Endothelial cell of umbilical vein (primary cell): Measurements from ENCODE around the gene NPFFR1. TPM values are rescaled to one million over a fixed set of nuclear protein-coding genes. Genes with fewer than 3 reads are reported as not detected.

Experiments used
- BruUV-seq: library from RNA; stranded (reverse); fragments of 400-500 nt; replicated peaks from 2 replicates; lab custom pipeline; 2021; lab: Mats Ljungman, UMichigan
- CTCF ChIA-PET: fragments of 300-600, 350-600 bp; sonication (Branson Sonifier 250); formaldehyde crosslinking; loops from one replicate; lab custom pipeline; 2021; ENCODE audit warnings: antibody characterized with exemption, inconsistent platforms; lab: Charles Lee
- POLR2A ChIA-PET: fragments of 300-600, 350-600 bp; sonication (Branson Sonifier 250); formaldehyde crosslinking; loops from one replicate; lab custom pipeline; 2021; ENCODE audit warnings: antibody characterized with exemption, inconsistent platforms; lab: Charles Lee
- DNase-seq: peaks from one replicate; pipeline ENCODE4 v3.0.0-alpha.2; 2011; ENCODE audit warnings: low read depth, low spot score
- FAIRE-seq: peaks from 2 replicates; lab custom pipeline; 2011; peaks lifted over from hg19 to GRCh38; lab: Jason Lieb, UNC
- H2AFZ ChIP-seq: 2 replicates; pipeline ENCODE4 v1.6.0; 2012; ENCODE audit warnings: low read depth, low read length, control low read depth, inconsistent platforms
- H3K27ac ChIP-seq: 2 replicates; pipeline ENCODE4 v1.5.1; 2011; ENCODE audit warnings: low read depth, mild to moderate bottlenecking, control low read depth, low read length, moderate library complexity; ENCODE audit not compliant: insufficient read depth
- H3K27me3 ChIP-seq, 2 experiments: 2 replicates each; pipeline versions ENCODE4 v1.6.0 to v1.6.1; 2011; ENCODE audit warnings: low read length in 2 of 2, mixed read lengths in 1 of 2; ENCODE audit not compliant: control insufficient read depth in 2 of 2, insufficient read depth in 2 of 2
- H3K36me3 ChIP-seq, 2 experiments: 2 replicates in 1 of 2; 3 replicates in 1 of 2; pipeline ENCODE4 v1.5.1; 2011; ENCODE audit warnings: low read length in 2 of 2, mild to moderate bottlenecking in 1 of 2, moderate library complexity in 1 of 2; ENCODE audit not compliant: control insufficient read depth in 2 of 2, insufficient read depth in 2 of 2; ENCODE audit errors: extremely low read depth in 1 of 2
- H3K4me1 ChIP-seq: 3 replicates; pipeline ENCODE4 v1.5.1; 2011; ENCODE audit warnings: mild to moderate bottlenecking, low read length; ENCODE audit not compliant: control insufficient read depth, insufficient read depth; ENCODE audit errors: extremely low read depth
- H3K4me2 ChIP-seq: 2 replicates; pipeline ENCODE4 v1.6.1; 2011; ENCODE audit warnings: low read length, control low read depth, mixed read lengths; ENCODE audit not compliant: insufficient read depth
- H3K4me3 ChIP-seq, 3 experiments: fragments of 200-600 bp in 1 of 3; sonication (generic), shearing (Covaris generic) in 1 of 3; replicated peaks in 1 of 3; 2 replicates each; pipeline ENCODE4 v1.5.1; 2011 to 2016; ENCODE audit warnings: control low read depth in 3 of 3, low read length in 3 of 3, mild to moderate bottlenecking in 2 of 3, inconsistent platforms in 1 of 3, low read depth in 1 of 3, moderate library complexity in 1 of 3; ENCODE audit not compliant: insufficient read depth in 1 of 3
- H3K79me2 ChIP-seq: 2 replicates; pipeline ENCODE4 v1.6.0; 2012; ENCODE audit warnings: low read length, inconsistent platforms; ENCODE audit not compliant: control insufficient read depth, insufficient read depth
- H3K9ac ChIP-seq: replicated peaks from 2 replicates; pipeline ENCODE3; 2011; ENCODE audit warnings: low read length, control low read depth; ENCODE audit not compliant: insufficient read depth; ENCODE audit errors: extremely low read depth
- H3K9me1 ChIP-seq: replicated peaks from 3 replicates; pipeline ENCODE4 v1.6.0; 2011; ENCODE audit warnings: mild to moderate bottlenecking, low read length; ENCODE audit not compliant: control insufficient read depth, insufficient read depth; ENCODE audit errors: extremely low read depth
- H3K9me3 ChIP-seq: replicated peaks from 2 replicates; pipeline ENCODE4 v1.5.1; 2012; ENCODE audit warnings: low read length, inconsistent platforms; ENCODE audit not compliant: control insufficient read depth, insufficient read depth
- H4K20me1 ChIP-seq: replicated peaks from 2 replicates; pipeline ENCODE3; 2011; ENCODE audit warnings: mild to moderate bottlenecking, low read length; ENCODE audit not compliant: control insufficient read depth, insufficient read depth; ENCODE audit errors: extremely low read depth
- CTCF ChIP-seq, 2 donors: IDR thresholded peaks; 1 replicate in 1 of 2; 2 replicates in 1 of 2; pipeline ENCODE4 v1.5.1; 2011; ENCODE audit warnings: low read length in 2 of 2, mild to moderate bottlenecking in 2 of 2, moderate library complexity in 2 of 2, control low read depth in 1 of 2, inconsistent platforms in 1 of 2, low read depth in 1 of 2; ENCODE audit not compliant: insufficient read depth in 1 of 2; ENCODE audit errors: extremely low read depth in 1 of 2
- EZH2 ChIP-seq: IDR thresholded peaks from 2 replicates; pipeline ENCODE4 v1.6.1; 2012; ENCODE audit warnings: borderline replicate concordance, low read depth, mild to moderate bottlenecking, moderate library complexity, low read length, inconsistent platforms; ENCODE audit not compliant: severe bottlenecking
- FOS ChIP-seq: IDR thresholded peaks from 2 replicates; pipeline ENCODE4 v1.6.1; 2011; ENCODE audit warnings: mild to moderate bottlenecking, low read length, moderate library complexity, borderline replicate concordance; ENCODE audit not compliant: insufficient read depth
- GATA2 ChIP-seq: IDR thresholded peaks from 2 replicates; pipeline ENCODE4 v1.7.0; 2011; ENCODE audit warnings: low read depth, mild to moderate bottlenecking, moderate library complexity, mixed read lengths, low read length; ENCODE audit not compliant: insufficient read length, insufficient read depth
- JUN ChIP-seq: IDR thresholded peaks from 2 replicates; pipeline ENCODE4 v1.6.1; 2011; ENCODE audit warnings: borderline replicate concordance, low read depth; ENCODE audit not compliant: insufficient read length, insufficient read depth
- MAX ChIP-seq: IDR thresholded peaks from 2 replicates; pipeline ENCODE4 v1.6.1; 2011; ENCODE audit not compliant: insufficient read depth, insufficient read length
- MYC ChIP-seq: IDR thresholded peaks from one replicate; pipeline ENCODE4 v1.6.1; 2011; ENCODE audit warnings: mild to moderate bottlenecking, low read depth, low read length
- POLR2A ChIP-seq: IDR thresholded peaks from 2 replicates; pipeline ENCODE4 v1.6.1; 2012; ENCODE audit warnings: low read depth, mild to moderate bottlenecking, control low read depth, low read length
- POLR2AphosphoS5 ChIP-seq: IDR thresholded peaks from 2 replicates; pipeline ENCODE4 v1.6.1; 2012; ENCODE audit warnings: low read depth, mild to moderate bottlenecking, control low read depth, low read length, moderate library complexity; ENCODE audit not compliant: insufficient read depth
- dilution Hi-C: fragments of 300-500 bp; cut with MboI; formaldehyde crosslinking; loops from one replicate; pipeline ENCODE4 v1.15.0; 2019; ENCODE audit warnings: low sequenced_read_pairs; ENCODE audit not compliant: extremely low pct_ligation_motif_present
- intact Hi-C: fragments of 100-400 bp; cut with micrococcal nuclease; formaldehyde crosslinking; loops from one replicate; pipeline ENCODE4 v1.10.0; 2022
- polyA plus RNA-seq, 4 experiments: library from polyadenylated mRNA; depleted of rRNA in 3 of 4; stranded (reverse) in 3 of 4; unstranded in 1 of 4; fragments of >200 nt; gene quantifications; 2 replicates each; pipeline versions ENCODE4 v1.2.1 to v1.2.3, GENCODE V29; 2011 to 2012; ENCODE audit warnings: missing spikeins in 1 of 4
- total RNA-seq: library from RNA; stranded (reverse); gene quantifications from 2 replicates; pipeline ENCODE4 v1.2.3, GENCODE V29; 2021

NPFFR1 gene
- total and polyA plus RNA-seq, 2 donors (not counting 3 experiments of a cell fraction or from before 2014, with no cell fraction given) = not detected

- no peak overlapping the region for H3K4me2 ChIP-seq
- H3K4me1 ChIP-seq = no peaks in the 10 kb centered on the region
- DNase-seq (no peak), FAIRE-seq (no peak)
- no peaks in the 10 kb centered on the region for H3K79me2 ChIP-seq
- no peak overlapping the region for H3K27ac ChIP-seq
- ChIA-PET CTCF (no interaction called here), POLR2A (no interaction called here)
- no peaks in the 10 kb centered on the region for H4K20me1 ChIP-seq
- H3K9me1 ChIP-seq = no peaks in the 10 kb centered on the region
- H3K4me3 ChIP-seq = no peak overlapping the region
- no peak overlapping the region for H3K9ac ChIP-seq
- H3K9me3 ChIP-seq = no peaks in the 10 kb centered on the region
- TF ChIP-seq JUN (no peak), POLR2A (no peak), POLR2AphosphoS5 (no peak), CTCF (IDR thresholded peaks at IDR 0.05; ENCODE audit: extremely low read depth in 1 of 2, insufficient read depth in 1 of 2, low read depth in 1 of 2, low read length in 2 of 2) (no peak), MYC (no peak), FOS (no peak), GATA2 (no peak), MAX (no peak), EZH2 (no peak)
- dilution Hi-C loops (no loop called here), intact Hi-C loops (no loop called here)
- BruUV-seq = no TSS peak
- H2AFZ ChIP-seq = no peak overlapping the region
- H3K36me3 ChIP-seq = peaks cover 6 to 20% of the 10 kb centered on the region in 2 experiments
- no peaks in the 10 kb centered on the region for H3K27me3 ChIP-seq
Observed at GRCh38 chr10:70212879-70213278, 70.9 kb downstream of the NPFFR1 start.
